Upper lobe of left lung (tissue), 4 donors: ENCODE measurements around the gene CGA.

Source experiments
- EP300 ChIP-seq, 4 donors: sonication (generic); formaldehyde crosslinking; IDR thresholded peaks; one replicate each; pipeline ENCODE4 v1.5.1; 2017; ENCODE audit warnings: antibody characterized with exemption in 4 of 4, control low read depth in 2 of 4
- POLR2AphosphoS5 ChIP-seq, 2 donors: sonication (generic); formaldehyde crosslinking; IDR thresholded peaks; one replicate each; pipeline ENCODE4 v1.5.1; 2017; ENCODE audit warnings: antibody characterized with exemption in 2 of 2
- TF ChIP-seq, protein P1 (sequence below), 6 experiments: fragments of 450-650 bp in 4 of 6; fragments of 200-600 bp in 2 of 6; sonication (generic) in 2 of 6; IDR thresholded peaks; one replicate each; pipeline ENCODE4 v1.5.1; 2016 to 2019; ENCODE audit warnings: antibody characterized with exemption in 6 of 6

DNA sequence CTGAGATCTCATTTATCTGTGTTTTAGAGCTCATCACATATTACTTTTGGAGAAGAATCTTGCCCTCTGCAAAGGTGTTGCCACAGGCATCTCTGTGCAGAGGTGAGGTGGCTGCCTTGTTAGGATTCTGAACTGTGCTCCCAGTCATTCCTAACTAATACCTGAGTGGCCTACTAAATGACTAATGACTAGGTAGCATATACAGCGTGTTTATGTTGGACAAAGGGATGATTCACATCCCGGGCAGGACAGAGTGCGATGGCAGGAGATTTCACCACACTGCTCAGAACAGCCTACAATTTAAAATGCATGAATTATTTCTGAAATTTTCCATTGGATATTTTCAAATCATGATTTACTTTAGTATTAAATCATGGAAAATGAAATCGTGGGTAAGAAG lies 23.1 kb upstream of the CGA start:
- TF ChIP-seq EP300 (IDR thresholded peaks at IDR 0.05) (no peak), POLR2AphosphoS5 (IDR thresholded peaks at IDR 0.05) (no peak)
- TF ChIP-seq, protein P1, sequence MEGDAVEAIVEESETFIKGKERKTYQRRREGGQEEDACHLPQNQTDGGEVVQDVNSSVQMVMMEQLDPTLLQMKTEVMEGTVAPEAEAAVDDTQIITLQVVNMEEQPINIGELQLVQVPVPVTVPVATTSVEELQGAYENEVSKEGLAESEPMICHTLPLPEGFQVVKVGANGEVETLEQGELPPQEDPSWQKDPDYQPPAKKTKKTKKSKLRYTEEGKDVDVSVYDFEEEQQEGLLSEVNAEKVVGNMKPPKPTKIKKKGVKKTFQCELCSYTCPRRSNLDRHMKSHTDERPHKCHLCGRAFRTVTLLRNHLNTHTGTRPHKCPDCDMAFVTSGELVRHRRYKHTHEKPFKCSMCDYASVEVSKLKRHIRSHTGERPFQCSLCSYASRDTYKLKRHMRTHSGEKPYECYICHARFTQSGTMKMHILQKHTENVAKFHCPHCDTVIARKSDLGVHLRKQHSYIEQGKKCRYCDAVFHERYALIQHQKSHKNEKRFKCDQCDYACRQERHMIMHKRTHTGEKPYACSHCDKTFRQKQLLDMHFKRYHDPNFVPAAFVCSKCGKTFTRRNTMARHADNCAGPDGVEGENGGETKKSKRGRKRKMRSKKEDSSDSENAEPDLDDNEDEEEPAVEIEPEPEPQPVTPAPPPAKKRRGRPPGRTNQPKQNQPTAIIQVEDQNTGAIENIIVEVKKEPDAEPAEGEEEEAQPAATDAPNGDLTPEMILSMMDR (IDR thresholded peaks at IDR 0.05): no peak
